Mesothelial cell of epicardium (in vitro differentiated cells): Measurements from ENCODE around the gene ASB13. TPM values are rescaled to one million over a fixed set of nuclear protein-coding genes. Genes with fewer than 3 reads are reported as not detected.

ENCODE experiments used
- DNase-seq, 2 experiments: peaks; one replicate each; pipeline ENCODE4 v3.0.0; 2021; ENCODE audit warnings: low spot score in 2 of 2; ENCODE audit not compliant: unreplicated experiment in 2 of 2
- H3K27ac Mint-ChIP-seq: 2 replicates; pipeline ENCODE4 v1.8.0; 2021; ENCODE audit warnings: mixed read lengths
- H3K27me3 Mint-ChIP-seq: 2 replicates; pipeline ENCODE4 v1.8.0; 2021; ENCODE audit warnings: low read depth, mixed read lengths
- H3K36me3 Mint-ChIP-seq: 2 replicates; pipeline ENCODE4 v1.8.0; 2021; ENCODE audit warnings: mixed read lengths
- H3K4me1 Mint-ChIP-seq: 2 replicates; pipeline ENCODE4 v1.8.0; 2021; ENCODE audit warnings: mixed read lengths
- H3K4me3 Mint-ChIP-seq: 2 replicates; pipeline ENCODE4 v1.8.0; 2021; ENCODE audit warnings: mild to moderate bottlenecking, moderate library complexity, mixed read lengths
- H3K9me3 Mint-ChIP-seq: 2 replicates; pipeline ENCODE4 v1.8.0; 2021; ENCODE audit warnings: mixed read lengths
- total RNA-seq: library from RNA; stranded (reverse); gene quantifications from 3 replicates; pipeline ENCODE4 v1.2.1, GENCODE V29; 2021
- TF ChIP-seq, protein P1 (sequence below): fragments of 200-600 bp; sonication (generic); IDR thresholded peaks from one replicate; pipeline ENCODE4 v1.5.0; 2021; ENCODE audit warnings: antibody characterized with exemption; ENCODE audit not compliant: unreplicated experiment

ASB13 gene
- total RNA-seq, 1 donor from 2014 or later = 26.3 TPM

DNA sequence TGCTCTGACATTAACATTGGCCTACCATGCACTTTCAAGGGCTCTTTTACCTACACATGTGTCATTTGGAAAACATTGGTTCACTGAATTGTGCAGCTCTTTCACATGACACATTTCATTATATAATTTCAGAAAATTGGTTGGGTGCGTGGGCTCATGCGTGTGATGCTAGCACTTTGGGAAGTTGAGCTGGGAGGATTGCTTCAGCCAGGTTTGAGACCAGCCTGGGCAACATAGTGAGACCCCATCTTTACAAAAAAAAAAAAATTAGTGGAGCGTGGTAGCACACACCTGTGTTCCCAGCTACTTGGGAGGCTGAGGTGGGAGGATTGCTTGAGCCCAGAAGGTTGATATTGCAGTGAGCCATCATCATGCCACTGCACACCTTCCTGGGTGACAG is 22.2 kb upstream of the ASB13 start:
- no peak overlapping the region for H3K27ac Mint-ChIP-seq
- H3K27me3 Mint-ChIP-seq = no peaks in the 10 kb centered on the region
- peaks cover 37% of the 10 kb centered on the region for H3K4me1 Mint-ChIP-seq
- no peaks in the 10 kb centered on the region for H3K9me3 Mint-ChIP-seq
- peaks cover 2% of the 10 kb centered on the region for H3K36me3 Mint-ChIP-seq
- DNase-seq = no peak
- TF ChIP-seq, protein P1, sequence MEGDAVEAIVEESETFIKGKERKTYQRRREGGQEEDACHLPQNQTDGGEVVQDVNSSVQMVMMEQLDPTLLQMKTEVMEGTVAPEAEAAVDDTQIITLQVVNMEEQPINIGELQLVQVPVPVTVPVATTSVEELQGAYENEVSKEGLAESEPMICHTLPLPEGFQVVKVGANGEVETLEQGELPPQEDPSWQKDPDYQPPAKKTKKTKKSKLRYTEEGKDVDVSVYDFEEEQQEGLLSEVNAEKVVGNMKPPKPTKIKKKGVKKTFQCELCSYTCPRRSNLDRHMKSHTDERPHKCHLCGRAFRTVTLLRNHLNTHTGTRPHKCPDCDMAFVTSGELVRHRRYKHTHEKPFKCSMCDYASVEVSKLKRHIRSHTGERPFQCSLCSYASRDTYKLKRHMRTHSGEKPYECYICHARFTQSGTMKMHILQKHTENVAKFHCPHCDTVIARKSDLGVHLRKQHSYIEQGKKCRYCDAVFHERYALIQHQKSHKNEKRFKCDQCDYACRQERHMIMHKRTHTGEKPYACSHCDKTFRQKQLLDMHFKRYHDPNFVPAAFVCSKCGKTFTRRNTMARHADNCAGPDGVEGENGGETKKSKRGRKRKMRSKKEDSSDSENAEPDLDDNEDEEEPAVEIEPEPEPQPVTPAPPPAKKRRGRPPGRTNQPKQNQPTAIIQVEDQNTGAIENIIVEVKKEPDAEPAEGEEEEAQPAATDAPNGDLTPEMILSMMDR = no peak
- H3K4me3 Mint-ChIP-seq = no peak overlapping the region

DNA sequence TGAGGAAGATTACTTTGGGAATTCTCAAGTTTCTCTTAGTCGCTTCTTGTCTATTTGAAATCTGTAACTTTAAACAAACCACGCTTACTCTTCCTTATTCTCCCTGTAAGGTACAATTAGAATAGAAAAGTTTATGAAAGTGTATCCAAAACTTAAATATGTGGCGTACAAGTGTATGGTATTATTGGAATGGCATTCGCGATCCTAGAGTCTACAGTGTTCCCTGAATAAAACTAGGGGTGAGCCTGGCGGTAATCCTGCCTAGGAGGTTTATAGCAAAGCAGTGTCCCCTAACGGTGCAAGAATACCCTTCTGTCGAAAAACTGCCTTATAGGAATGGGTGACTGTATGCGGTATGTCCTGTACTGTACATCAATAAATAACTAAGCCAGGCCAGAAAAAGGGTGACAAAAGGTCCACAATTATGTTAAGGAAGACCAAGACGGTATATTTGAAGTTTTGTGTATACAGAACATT is 19.4 kb upstream of the ASB13 start:
- no peaks in the 10 kb centered on the region for H3K9me3 Mint-ChIP-seq
- H3K36me3 Mint-ChIP-seq = peaks cover 2% of the 10 kb centered on the region
- peak overlapping the region; percentile 97 for H3K27ac Mint-ChIP-seq
- TF ChIP-seq, protein P1 = peak; percentile 11
- H3K27me3 Mint-ChIP-seq = peaks cover 14% of the 10 kb centered on the region
- peaks cover 21% of the 10 kb centered on the region for H3K4me1 Mint-ChIP-seq
- peak overlapping the region; percentile 94 for H3K4me3 Mint-ChIP-seq
- DNase-seq = no peak

DNA sequence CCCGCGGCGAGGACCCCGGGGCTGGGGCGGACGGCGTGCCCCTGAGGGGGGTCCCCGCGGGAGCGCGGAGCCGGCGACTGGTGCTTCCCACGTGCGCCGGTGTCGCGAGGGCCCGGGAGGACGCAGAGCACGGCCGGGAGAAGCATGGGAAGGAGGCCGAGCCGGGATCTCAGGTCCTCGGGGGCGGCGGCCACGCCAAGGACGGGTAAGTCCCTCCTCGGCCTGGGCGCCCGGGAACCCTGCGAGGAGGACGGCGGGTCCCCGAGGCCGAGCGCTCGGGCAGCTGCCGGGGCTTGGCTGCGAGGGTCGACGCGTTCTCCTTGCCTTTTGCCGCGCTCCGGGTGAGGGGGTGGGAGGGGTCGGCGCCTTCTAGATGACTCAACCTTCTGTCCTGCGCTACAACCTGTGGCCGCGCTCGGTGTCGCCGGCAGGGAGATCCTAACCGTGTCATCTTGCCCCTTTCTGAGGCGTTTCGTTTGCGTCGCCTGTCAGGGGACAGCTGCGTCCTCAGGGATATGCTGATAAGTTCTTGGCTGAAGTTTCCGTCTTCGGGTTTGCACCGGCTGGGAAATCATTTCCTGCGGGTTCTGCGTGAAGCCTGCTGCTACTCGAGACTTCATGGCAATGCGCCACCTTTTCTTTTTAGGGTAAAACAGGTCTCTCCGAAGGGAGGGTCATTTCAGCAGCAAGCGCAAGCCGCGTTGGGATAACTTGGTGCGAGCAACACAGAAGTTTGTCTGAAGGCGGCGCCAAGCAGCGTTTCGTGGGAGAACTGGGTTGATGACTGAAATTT is 18.8 kb upstream of the ASB13 start:
- H3K27ac Mint-ChIP-seq = peak overlapping the region; percentile 97
- peaks cover 2% of the 10 kb centered on the region for H3K36me3 Mint-ChIP-seq
- peak overlapping the region; percentile 94 for H3K4me3 Mint-ChIP-seq
- peaks cover 21% of the 10 kb centered on the region for H3K4me1 Mint-ChIP-seq
- no peaks in the 10 kb centered on the region for H3K9me3 Mint-ChIP-seq
- peak; percentile 30 to 68 for DNase-seq
- peaks cover 19% of the 10 kb centered on the region for H3K27me3 Mint-ChIP-seq
- TF ChIP-seq, protein P1 = no peak

DNA sequence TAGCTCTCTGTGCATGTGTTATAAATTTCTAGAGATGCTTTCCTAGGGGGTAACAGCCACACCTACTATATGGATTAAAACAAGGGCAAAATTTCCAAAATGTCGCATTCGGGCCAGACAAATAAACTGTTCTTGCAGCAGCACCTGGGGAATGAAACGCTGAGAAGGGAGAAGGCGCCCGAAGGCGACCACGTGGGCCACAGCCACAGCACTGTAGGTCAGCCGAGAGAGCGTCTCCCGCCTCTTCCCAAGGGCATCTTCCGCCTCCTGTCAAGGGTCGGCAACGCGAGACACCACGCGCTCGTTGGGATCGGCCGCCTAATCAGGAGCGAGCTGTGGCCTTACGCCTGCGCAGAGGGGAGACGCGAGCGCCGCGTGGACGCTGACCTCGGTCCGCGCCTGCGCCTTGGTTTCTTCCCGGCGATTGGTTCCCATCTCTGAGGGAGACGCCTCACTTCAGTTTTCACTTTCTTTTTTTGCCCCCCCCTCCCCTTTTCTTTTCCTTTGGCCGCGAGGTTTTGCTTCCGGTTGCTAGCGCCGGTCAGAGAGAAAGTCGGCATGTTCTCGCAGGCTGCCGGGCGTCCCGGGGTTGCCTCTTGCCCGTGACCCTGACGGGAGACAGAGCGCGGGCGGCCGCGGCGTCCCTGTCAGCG is 18.0 kb upstream of the ASB13 start, which contains the start of gene TASOR2:
Gene TASOR2, plus strand, starts transcription at position 521 of the 653 bp plus-strand sequence. CDS start 35,805 bp downstream, outside the sequence.
- Mint-ChIP-seq H3K36me3 (peaks cover 2% of the 10 kb centered on the region), H3K4me1 (peaks cover 21% of the 10 kb centered on the region), H3K4me3 (peak within 1 kb of the TSS; percentile 94), H3K9me3 (no peaks in the 10 kb centered on the region), H3K27ac (peak within 1 kb of the TSS; percentile 97), H3K27me3 (peaks cover 23% of the 10 kb centered on the region)
- DNase-seq = peak; percentile 91 to 97
- TF ChIP-seq, protein P1 = no peak

DNA sequence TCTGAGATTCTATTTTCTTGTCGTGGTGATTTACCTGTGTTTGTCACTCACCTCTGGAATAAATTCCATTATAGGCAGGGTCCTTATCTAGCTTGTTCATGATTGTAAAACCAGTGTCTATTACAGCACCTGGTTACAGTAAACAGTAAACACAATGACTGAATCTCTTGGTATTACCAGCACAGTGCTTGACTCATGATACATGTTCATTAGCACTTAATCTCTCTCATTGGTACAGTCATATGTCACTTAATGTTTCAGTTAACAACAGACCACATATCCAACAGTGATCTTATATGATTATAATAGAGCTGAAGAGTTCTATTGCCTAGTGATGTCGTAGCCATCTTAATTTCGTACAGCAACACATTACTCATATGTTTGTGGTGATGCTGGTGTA is 16.7 kb upstream of the ASB13 start:
- Mint-ChIP-seq H3K9me3 (no peaks in the 10 kb centered on the region), H3K4me3 (no peak overlapping the region), H3K27ac (no peak overlapping the region), H3K27me3 (peaks cover 34% of the 10 kb centered on the region), H3K36me3 (no peaks in the 10 kb centered on the region), H3K4me1 (peaks cover 21% of the 10 kb centered on the region)
- no peak for DNase-seq
- TF ChIP-seq, protein P1 = no peak
